GM19328 (cell line): ENCODE results near the gene GTSF1L.
"Not testable (repeated sequence)": the region's sequence is repeated elsewhere in the genome, so short reads cannot be mapped to it uniquely, and the experiment has no call there.

Experiments used
- ATAC-seq: cut with Tn5 transposase; IDR thresholded peaks from one replicate; pipeline ENCODE4 v1.9.1; 2021; ENCODE audit warnings: mild to moderate bottlenecking, moderate library complexity; ENCODE audit not compliant: unreplicated experiment

The GTSF1L gene

GRCh38 chr20:43726811-43727338, at the start of gene GTSF1L:
Gene GTSF1L (minus strand): TSS chr20:43727002. CDS start chr20:43726694, 308 bp downstream.
- no peak for ATAC-seq

GRCh38 chr20:43774754-43775153, 48.0 kb upstream of the GTSF1L start:
- no peak for ATAC-seq

GRCh38 chr20:43771503-43772190, 44.8 kb upstream of the GTSF1L start:
- ATAC-seq, result no peak

- no peak for ATAC-seq
These were observed 43.5 kb upstream of the GTSF1L start for GRCh38 chr20:43770342-43770741.

- no peak for ATAC-seq
These were observed 41.1 kb upstream of the GTSF1L start for GRCh38 chr20:43767686-43768474.

GRCh38 chr20:43766917-43767316, 40.1 kb upstream of the GTSF1L start:
- ATAC-seq, result no peak

- no peak for ATAC-seq
These were observed 39.6 kb upstream of the GTSF1L start for GRCh38 chr20:43766385-43766784.

- no peak for ATAC-seq
These were observed 39.1 kb upstream of the GTSF1L start for GRCh38 chr20:43765916-43766315.

GRCh38 chr20:43762911-43763310, 36.1 kb upstream of the GTSF1L start:
- no peak for ATAC-seq

- no peak for ATAC-seq
These were observed 34.9 kb upstream of the GTSF1L start for GRCh38 chr20:43761386-43762340.

- ATAC-seq, result not testable (repeated sequence)
These were observed 31.1 kb upstream of the GTSF1L start for GRCh38 chr20:43757888-43758287.

GRCh38 chr20:43755851-43756250, 29.0 kb upstream of the GTSF1L start:
- ATAC-seq, result no peak

- ATAC-seq, result no peak
These were observed 28.6 kb upstream of the GTSF1L start for GRCh38 chr20:43755390-43755789.

GRCh38 chr20:43752561-43753301, 25.9 kb upstream of the GTSF1L start:
- ATAC-seq, result peak; percentile 63

- ATAC-seq, result no peak
These were observed 25.2 kb upstream of the GTSF1L start for GRCh38 chr20:43752051-43752360.

- ATAC-seq, result peak; percentile 62
These were observed 24.6 kb upstream of the GTSF1L start for GRCh38 chr20:43751167-43752050.

GRCh38 chr20:43750774-43751166, 24.0 kb upstream of the GTSF1L start:
- no peak for ATAC-seq

GRCh38 chr20:43749734-43750294, 23.0 kb upstream of the GTSF1L start:
- ATAC-seq, result no peak

GRCh38 chr20:43748274-43748673, 21.5 kb upstream of the GTSF1L start:
- ATAC-seq, result no peak
